ENCODE measurements around the gene ARHGEF19.
A peak's percentile ranks its signal among the peaks of the same experiment; 100 is the strongest.
"Not testable (repeated sequence)": the region's sequence is repeated elsewhere in the genome, so short reads cannot be mapped to it uniquely, and the experiment has no call there.

The ARHGEF19 gene

DNA sequence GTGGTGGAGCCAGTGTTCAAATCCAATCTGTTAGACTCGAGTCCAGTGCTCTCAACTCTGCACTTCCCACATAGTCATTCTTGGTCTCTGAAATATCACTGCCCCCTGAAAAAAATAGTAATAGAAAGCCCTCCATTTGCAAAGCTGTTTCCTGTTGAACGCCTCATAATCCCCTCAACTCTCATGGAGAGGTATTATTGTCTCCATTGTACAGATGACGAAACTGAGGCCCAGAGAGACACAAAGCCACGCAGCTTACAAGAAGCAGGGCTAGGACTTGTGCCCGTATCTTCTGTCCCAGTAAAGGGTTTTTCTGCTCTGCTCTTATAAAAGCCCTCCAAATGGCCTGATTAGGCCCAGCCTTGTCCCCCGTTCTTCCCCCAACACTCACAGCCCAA, 6.2 kb upstream of the ARHGEF19 start:
- DNase-seq, result no peak

DNA sequence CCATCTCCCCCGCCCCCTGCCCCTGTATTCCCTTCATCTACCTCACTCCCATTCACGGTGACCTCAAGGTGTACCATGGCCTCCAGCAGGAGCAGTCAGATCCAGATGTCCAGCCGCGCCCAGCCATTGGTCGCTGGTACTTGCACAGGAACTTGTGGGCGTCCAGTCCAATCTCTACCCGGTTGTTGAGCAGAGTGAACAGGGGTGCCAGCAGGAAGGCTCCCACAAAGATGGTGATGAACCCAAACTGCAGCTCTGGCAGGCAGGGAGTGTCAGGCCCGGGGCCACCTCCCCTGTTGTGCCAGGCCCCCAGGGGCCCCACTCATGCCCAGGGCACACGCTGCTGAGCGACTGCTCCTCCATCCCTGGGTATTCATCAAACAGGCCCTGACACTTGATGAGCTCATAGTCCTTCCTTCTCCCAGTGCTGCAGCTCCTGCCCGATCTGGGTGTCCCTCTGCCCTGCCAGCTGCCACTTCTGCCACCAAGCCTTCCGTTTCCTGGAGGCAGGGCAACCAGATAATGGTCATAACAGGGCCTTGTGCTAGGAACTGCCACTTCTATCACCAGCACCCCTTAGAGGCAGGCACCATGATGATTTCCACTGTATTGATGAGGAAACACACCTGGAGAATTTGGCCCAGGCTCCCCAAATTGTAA, 5.7 kb upstream of the ARHGEF19 start:
- DNase-seq, result no peak

DNA sequence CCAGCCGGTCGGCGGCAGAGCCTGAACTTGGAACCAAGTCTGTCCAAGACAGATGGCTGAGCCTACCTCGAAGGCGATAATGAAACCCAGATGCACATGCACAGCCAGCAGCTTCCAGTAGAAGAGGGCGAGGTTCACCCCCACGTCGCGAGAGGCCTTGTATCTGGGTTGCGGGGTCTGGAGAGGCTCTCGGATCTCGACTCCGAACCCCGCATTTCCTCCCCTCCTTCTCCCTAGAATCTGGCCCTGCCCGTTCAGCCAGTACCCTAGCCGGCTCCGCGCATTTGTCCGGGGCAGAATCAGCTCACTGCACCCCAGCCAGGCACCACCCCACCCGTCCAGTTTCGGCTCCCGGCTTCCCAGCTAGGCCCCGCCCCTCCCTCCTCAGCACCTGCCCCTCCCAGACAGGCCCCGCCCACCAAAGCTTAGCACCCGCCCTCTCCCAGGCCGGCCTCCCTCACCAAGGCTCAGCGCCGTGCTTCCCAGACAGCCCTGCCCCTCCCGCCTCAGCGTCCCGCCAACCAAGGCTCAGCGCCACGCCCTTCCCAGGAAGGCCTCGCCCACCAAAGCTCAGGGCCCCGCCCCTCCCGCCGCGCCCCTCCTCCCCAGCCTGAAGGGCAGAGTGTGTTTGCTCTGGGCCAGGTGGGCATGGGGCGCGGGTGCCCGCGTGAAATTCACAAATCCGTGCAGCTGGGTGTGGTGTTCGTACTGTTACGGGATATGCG, 4.8 kb upstream of the ARHGEF19 start:
- peak; percentile 96 to 97 for DNase-seq

DNA sequence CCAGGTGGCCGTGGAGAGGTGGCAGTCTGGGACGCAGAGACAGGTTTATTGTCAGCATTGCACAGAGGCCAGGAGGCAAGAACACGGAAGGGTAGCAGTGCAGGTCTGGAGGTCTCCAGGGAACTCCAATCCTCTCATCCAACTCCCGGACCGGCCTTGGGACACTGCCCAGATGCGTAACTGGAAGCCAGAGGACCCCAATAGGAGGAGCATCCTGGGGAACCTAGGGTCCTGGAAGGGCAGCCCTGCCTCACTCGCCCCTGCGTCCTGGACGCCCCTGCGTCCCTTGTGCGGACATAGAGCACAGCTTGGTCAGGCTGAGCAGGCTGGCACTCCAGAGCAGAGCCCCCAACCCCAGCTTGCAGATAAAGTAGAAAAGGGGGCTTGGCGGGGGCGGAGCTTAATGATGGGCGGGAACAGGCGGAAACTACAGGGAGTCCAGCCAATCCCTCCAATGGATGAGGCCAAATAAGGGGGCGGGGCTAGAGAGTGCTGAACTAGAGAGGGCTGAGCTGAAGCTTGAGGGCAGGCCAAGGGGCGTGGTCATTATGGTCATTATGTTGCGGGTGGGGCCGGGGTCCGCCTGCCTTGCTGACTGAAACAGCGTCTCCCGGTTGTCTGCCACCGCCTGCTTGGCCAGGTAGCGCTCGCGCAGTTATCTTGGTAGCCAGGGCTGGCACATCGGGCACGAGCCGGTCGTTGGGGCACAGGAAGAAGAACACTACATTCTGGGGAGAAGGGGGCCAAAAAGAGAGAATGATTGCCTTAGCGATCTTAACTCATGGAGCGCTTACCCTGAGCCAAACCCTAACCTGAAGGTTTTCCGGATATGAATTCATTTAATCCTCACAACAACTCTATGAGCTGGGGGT, 3.7 kb upstream of the ARHGEF19 start:
- DNase-seq, result peak; percentile 72 to 80

DNA sequence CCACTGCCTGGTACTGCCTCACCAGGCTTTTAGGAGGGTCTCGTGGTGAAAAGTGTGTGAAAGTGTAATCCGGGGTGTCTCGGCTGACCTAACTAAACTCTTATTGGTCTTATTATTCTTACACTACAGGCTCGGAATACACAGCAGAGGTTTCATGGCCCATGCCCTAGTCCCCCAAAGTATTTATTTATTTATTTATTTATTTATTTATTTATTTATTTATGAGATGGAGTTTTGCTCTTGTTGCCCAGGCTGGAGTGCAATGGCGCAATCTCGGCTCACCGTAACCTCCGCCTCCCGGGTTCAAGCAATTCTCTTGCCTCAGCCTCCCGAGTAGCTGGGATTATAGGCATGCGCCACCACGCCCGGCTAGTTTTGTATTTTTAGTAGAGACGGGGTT, 2.8 kb upstream of the ARHGEF19 start:
- not testable (repeated sequence) for DNase-seq

DNA sequence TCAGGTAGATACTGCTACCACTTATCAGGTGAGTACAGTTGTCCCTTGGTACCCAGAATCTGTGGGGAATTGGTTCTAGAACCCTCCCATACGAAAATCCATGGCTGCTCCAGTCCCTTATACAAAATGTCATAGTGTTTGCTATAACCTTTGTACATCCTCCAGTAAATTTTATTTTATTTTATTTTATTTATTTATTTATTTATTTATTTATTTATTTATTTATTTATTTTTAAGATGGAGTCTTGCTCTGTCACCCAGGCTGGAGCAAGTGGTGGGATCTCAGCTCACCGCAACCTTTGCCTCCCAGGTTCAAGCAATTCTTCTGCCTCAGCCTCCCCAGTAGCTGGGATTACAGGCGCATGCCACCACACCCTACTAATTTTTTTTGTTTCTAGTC, 1.1 kb upstream of the ARHGEF19 start:
- DNase-seq, result not testable (repeated sequence)

DNA sequence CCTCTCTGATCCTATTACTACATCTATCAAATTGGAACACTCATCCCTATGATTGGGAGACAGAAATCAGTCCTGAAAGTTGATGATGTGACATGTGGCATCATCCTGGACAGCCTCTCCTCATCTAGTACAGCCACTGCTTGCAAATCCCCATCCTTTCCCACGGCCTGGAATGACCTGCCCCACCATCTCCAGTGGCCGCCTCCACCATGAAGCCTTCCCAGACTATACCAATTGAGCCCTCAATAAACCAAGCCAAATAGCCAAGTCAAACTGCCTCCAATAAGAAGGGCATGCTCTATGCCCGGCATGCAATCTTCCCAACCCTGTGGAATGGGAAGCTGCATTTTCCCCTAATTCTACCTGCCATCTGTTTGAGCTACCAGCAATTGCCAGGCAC, 561 bp upstream of the ARHGEF19 start:
- no peak for DNase-seq

DNA sequence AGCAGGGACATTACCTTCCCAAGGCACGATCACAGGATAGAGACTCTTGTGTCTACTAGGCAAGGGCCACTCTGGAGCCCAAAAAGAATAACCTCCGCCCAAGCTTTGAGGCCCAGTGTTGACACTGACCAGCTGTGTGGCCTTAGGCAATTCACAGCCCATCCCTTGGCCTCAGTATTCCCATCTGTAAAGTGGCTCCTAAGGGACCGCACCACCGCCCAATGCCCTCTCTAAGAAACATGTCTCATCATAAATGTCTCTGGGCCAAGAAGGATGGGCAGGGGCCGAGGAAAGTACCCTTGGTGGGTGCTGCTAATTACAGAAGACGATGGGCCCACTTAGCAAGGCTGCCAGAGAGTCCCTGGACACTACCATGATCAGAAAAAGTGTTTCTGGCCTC, 628 bp downstream of the ARHGEF19 start:
- DNase-seq, result no peak

DNA sequence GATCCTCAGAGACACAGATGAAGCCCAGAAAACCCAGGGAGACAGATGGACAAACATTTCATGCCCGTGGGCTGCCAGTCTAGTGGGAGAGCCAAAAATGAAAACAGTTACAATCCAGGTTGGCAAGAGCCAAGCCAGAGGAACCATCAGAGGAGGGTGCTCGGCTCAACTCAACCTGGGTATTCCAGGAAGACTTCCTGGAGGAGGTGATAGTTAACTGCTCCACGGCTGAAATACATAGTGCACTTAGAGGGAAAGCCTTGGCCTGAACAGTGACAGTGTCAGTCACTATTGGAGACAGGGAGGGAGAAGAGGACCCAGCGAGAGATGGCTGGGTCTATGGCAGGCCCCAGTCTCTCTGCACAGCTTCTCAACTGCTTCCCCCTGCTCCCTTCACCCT, 1.9 kb downstream of the ARHGEF19 start:
- no peak for DNase-seq

DNA sequence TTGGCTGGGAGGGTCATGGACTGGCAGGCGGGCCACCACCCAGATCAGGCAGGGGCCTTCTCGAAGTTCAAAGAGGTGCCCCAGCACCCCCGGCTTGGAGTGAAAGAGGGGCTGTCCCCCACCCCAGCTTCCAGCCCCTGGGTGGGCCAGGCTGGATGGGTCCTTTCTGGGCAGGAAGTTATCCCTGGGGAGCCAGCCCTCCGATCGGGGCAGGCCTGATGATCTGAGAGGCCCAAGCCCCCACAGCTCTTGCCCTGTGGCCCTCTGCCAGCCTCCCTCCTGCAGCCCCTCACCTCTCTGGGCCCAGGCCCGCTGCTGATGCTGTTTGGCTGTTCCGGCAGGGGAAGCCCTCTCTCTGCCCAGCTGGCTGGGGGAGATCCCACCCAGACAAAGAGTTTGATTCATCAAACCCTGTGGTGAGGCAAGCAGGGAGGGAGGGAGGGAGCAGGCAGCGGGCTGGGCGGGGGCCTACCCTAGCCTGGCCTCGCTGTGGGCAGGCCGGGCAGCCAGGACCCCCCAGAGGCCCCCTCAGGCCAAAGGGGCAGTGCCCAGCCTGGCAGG, 2.5 kb downstream of the ARHGEF19 start:
- DNase-seq, result no peak

DNA sequence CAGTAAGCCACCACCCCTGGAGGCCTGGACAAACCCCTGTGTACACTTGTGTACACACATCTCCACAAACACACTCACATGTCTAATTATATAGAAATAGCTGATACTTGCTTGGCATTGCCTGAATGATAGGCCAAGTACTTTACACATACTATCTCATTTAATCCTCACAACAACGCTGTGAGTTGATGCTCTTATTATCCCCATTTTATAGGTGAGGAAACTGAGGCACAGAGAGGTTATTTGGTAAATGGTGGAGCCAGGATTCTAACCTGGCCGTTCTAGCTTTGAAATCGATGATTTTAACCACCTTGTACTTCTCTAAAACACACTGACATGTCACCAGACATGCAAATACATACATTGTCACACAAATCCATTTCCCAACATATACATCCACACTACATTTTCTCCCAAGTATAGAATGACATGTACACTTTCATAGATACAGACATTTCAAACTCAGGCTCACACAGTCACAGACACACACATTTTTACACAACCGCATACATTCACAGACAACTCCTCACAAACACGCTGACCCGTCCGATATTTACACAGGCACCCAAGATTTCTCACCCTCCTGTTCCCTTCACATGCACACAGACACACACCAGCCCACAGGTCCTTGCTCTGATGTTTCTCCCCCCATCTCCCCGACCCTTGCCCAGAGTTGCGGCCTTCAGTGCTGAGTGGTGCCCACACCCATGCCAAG, 3.2 kb downstream of the ARHGEF19 start:
- DNase-seq, result no peak

DNA sequence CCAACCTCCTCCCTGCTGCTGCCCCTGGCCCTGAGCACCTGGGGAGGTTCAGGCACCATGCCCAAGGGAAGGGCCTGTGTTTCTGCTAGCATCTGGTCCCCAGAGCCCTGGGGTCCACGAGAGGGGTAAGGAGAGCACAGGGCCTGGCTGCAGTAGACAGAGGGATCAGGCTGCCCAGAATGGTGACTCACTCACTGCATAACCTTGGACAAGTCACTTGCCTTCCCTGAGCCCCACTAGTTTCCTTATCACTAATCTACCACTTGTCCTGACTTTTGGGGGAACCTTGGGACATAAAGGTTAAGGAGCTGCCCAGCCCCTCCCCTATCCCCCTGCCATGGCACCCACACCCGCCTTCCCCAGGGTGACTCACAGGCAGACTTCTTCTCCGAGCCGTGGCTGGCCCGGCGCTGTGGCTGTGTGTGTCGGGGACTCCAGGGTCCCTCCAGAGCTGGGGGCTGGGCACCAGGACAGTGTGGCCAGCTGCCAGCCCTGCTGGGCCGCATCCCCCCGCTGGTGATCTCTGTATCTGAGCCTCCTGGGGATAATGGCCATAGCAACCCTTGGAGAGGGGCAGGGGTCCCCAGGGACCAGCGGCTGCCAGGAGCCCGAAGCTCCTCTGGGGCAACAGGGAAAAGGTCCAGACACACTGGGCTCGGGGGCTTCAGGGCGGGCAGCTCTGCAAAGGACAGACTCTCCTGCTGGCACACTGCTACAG, 4.0 kb downstream of the ARHGEF19 start:
- no peak for DNase-seq

DNA sequence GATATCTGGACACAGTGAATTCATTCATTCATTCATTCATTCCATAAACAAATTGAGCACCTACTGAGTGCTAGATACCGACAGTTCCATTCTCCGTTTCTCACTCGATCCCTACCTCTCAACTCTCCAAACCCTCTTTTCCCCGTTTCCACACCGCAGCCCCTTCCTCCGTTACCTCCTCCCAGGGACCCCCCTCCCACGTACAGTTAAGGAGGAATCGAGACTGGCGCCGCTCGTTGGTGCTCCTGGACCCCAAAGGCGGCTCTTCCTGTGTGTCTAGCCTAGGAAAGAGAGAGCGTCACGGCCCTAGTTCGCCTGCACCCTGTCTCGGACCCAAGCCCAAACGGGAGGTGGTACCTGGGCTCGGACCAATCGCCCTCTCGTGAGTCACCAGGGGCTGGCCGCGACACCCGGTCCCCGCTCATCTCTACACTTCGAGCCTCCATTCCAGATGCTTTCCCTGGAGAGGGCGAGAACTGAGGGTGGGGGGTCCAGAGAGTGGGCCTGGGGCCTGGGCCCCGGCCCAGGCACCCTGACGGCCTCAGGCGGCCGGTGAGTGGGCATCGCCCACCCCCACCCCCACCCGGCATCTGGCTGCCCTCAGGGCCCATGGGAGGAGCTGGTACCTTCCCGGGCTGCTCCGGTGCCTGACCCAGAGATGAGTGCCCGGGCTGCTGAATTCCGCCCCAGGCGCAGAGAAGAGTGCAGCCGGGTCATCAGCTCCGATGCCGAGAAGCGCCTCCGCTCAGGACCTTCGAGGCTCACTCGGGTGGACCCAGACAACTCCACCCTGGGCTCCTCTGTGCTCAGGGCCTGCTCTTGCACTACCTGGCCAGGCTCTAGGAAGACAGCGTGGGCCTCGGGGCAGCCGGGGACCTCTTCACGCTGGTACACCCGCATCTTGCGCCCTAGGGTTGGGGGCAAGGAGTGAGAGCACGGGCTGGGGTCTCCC, 4.9 kb downstream of the ARHGEF19 start:
- DNase-seq, result peak in 1 of 2 experiments; percentile 18

DNA sequence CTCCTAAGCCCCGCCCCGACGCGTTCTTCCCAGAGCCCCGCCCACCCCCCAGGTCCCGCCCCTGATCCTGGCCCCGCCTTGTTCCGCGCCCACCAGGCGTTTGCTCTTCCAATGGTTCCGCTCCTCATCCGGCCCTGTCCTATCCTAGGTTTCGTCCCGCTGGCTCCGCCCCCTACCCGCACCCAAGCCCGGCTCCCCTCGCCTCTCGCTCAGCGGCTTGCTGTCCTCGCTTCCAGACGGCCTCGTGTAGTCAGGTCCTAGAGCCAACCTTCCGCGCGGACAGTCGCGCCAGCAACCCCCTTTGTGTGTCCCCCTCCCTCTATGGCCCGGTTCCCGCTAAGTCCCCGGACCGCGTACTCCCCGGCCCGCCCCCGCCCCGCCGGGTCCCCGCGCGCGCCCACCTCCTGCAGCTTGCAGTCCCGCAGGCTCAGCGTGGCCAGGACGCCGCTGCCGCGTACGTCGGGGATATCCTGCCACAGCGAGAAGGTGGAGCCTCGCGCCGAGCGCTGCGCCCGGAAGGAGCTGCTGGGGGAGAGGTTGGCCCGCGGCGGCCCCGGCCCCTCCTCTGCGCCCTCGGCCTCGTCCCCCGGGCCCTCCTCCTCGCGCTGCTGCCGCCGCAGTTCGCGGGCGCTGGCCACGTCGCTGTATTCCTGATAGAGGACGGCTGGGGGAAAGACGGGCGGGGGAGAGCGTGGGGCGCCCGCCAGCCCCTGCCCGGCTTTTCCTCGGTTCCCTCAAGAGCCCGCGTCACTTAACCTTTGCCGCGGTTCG, 5.7 kb downstream of the ARHGEF19 start:
- peak; percentile 96 to 97 for DNase-seq

DNA sequence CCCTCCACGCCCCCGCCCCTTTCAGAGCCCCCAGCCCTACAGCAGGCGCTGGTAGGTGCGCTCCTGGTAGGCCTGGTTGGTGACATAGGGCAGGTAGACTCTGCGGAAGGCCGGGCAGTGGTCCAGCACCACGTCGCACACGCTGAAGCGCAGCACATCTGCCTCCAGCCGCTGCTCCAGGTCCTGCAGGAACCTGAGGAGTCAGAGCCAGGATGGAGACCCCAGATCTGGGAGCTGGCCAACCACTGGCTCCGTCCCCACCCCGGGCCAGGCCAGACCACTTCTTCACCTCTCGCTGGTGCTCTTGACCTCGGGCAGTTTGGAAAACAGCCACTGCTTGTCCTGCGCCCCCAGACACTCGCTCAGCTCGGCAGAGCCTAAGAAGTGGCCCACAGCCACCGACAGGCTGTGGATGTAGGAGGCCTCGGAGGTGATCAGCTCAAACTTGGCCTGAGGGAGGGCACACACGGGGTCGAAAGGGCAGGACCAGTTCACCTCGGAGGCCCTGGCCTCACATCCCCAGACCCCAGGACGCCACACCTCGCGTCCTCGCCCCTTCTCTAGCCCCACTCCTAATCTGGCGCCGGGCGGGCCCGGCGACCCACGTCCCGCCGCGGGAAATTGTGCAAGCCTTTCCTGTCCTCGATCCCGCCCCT, 6.4 kb downstream of the ARHGEF19 start:
- no peak for DNase-seq

DNA sequence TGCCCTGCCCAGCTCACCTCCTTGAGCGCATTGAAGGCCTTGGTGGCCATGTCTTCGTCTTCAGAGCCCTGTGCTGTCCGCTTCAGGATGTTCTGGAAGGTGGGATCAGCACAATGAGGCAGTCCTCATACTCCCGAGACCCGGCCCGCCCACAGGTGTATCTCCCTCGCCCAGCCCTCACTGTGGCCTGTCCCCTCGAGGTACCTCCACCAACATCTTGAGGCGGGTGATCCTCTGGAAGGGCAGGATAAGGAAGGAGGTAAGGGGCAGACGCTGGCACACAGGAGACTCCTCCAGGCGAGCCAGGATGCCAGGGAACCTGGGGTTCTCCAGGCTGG, 7.1 kb downstream of the ARHGEF19 start:
- DNase-seq, result no peak

DNA sequence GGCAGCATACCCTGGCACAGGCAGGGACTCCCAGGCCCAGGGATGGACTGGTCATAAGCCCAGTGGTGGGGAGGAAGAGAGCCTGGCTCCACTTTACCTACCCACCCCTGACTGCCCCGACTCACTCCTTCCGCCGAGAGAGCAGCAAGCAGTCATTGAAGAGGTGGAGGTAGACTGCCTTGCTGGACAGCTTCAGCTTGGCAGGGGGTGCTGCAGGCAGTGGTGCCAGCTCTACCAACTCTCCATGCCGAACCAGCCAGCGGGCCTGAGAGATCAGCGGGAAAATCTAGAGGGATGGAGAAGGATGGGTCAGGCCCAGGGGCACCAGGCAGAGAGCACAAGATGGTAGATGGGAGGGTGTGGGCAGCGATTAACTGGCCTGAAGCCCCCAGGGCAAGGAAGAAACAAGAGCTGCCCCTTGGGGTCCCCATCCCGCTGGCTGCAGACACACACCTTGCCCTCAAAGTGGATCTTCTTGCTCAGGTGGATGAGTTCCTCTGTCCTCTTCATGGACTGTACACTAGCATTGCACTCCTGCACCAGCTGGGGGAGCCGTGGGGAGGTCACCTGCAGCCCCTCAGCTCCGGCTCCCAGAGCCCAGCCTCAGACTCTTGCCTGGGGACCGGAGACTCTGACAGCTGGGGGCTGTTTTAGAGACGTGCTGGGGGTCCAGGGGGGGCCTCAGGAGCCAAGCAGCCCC, 7.7 kb downstream of the ARHGEF19 start:
- DNase-seq, result peak; percentile 47 to 53

DNA sequence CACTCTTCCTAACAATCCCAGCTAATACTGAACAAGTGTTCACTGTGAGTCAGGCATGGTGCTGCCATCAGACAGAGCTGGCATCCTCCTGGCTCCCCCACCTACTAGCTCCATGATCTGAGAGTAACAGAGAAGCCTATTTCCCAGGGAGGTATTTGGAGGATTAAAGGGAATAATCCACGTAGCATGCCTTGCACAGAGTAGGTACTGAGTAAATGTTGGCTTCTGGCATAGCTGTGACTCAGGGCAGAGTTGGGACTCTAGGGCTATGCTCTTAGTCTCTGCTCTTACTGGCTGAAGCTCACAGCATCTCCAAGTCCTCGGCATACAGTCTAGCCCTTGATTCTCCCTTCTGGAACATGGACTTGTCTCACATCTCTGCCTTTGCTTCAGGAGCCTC, 8.2 kb downstream of the ARHGEF19 start:
- DNase-seq, result no peak

DNA sequence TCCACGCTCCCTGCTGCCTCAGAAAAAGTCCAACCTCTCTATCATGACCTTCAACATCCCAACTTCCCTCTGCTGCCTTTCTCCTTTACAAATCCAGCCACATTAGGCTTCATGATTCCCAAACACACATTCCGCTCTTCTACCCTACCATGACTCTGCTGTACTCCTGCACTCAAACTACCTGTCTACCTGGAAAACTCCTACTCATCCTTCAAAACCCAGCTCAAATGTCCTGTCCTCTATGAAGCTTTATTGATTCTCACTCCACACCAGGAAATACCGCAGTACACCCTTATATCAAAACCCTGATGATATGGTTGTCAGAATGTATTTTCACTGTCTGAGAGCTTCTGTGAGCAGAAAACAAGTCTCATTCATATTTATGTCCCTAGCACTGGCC, 8.9 kb downstream of the ARHGEF19 start:
- no peak for DNase-seq
